Endothelial cell of umbilical vein (primary cell): Measurements from ENCODE around the gene CACNG5.

Experiments
- EZH2 ChIP-seq: IDR thresholded peaks from 2 replicates; pipeline ENCODE4 v1.6.1; 2012; ENCODE audit warnings: borderline replicate concordance, low read depth, mild to moderate bottlenecking, moderate library complexity, low read length, inconsistent platforms; ENCODE audit not compliant: severe bottlenecking
- FOS ChIP-seq: IDR thresholded peaks from 2 replicates; pipeline ENCODE4 v1.6.1; 2011; ENCODE audit warnings: mild to moderate bottlenecking, low read length, moderate library complexity, borderline replicate concordance; ENCODE audit not compliant: insufficient read depth
- JUN ChIP-seq: IDR thresholded peaks from 2 replicates; pipeline ENCODE4 v1.6.1; 2011; ENCODE audit warnings: borderline replicate concordance, low read depth; ENCODE audit not compliant: insufficient read length, insufficient read depth
- MYC ChIP-seq: IDR thresholded peaks from one replicate; pipeline ENCODE4 v1.6.1; 2011; ENCODE audit warnings: mild to moderate bottlenecking, low read depth, low read length
- POLR2A ChIP-seq: IDR thresholded peaks from 2 replicates; pipeline ENCODE4 v1.6.1; 2012; ENCODE audit warnings: low read depth, mild to moderate bottlenecking, control low read depth, low read length
- POLR2AphosphoS5 ChIP-seq: IDR thresholded peaks from 2 replicates; pipeline ENCODE4 v1.6.1; 2012; ENCODE audit warnings: low read depth, mild to moderate bottlenecking, control low read depth, low read length, moderate library complexity; ENCODE audit not compliant: insufficient read depth
- TF ChIP-seq, protein P1 (sequence below), 2 donors: IDR thresholded peaks; 1 replicate in 1 of 2; 2 replicates in 1 of 2; pipeline ENCODE4 v1.5.1; 2011; ENCODE audit warnings: low read length in 2 of 2, mild to moderate bottlenecking in 2 of 2, moderate library complexity in 2 of 2, control low read depth in 1 of 2, inconsistent platforms in 1 of 2, low read depth in 1 of 2; ENCODE audit not compliant: insufficient read depth in 1 of 2; ENCODE audit errors: extremely low read depth in 1 of 2
- TF ChIP-seq, protein P2 (sequence below): IDR thresholded peaks from 2 replicates; pipeline ENCODE4 v1.6.1; 2011; ENCODE audit not compliant: insufficient read depth, insufficient read length

DNA sequence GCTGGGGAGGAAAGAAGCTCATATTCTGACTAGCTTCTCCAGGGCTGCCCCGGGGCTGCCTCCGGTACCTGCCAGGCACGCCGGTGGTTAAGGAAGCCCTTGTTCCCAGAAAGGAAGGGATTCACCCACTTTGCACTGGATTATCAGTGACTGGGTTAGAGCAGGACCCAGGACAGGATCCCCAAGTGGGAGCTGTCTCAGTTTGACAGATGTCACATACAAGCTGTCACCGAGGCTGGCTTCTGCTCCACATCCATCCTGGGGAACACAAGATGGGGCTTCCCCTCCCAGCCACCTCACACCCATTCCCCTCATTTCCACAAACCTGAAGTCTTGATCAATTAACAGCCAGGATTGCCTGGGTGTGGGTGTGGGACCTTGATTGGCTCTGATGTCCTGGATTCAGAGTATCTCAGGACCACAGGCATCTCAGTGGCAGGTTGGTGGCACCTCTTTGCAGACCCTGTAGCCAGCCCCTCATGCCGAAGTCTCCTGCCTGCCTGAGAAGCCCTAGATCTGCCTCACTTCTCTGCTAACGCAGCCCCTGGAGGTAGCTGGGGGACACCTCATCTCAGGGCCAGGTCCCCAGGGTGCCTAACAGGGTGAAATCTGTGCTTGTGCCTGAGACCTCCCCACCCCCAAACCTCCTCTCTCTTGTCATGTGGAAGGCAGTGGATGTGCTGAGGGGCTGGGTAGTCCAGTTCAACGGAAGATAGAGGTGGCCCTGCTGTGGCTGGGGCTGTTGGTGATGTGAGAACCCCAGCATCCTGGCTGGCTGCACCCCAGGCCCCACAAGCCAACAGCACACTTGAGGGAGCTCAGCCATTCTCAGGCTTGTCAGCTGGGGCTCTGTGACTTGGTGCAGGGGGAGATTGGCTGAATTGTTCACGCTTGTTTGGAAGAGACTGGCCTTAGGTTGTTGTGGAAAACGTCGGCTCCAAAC is 1.4 kb downstream of the CACNG5 start:
- TF ChIP-seq, protein P1, sequence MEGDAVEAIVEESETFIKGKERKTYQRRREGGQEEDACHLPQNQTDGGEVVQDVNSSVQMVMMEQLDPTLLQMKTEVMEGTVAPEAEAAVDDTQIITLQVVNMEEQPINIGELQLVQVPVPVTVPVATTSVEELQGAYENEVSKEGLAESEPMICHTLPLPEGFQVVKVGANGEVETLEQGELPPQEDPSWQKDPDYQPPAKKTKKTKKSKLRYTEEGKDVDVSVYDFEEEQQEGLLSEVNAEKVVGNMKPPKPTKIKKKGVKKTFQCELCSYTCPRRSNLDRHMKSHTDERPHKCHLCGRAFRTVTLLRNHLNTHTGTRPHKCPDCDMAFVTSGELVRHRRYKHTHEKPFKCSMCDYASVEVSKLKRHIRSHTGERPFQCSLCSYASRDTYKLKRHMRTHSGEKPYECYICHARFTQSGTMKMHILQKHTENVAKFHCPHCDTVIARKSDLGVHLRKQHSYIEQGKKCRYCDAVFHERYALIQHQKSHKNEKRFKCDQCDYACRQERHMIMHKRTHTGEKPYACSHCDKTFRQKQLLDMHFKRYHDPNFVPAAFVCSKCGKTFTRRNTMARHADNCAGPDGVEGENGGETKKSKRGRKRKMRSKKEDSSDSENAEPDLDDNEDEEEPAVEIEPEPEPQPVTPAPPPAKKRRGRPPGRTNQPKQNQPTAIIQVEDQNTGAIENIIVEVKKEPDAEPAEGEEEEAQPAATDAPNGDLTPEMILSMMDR (IDR thresholded peaks at IDR 0.05; ENCODE audit: extremely low read depth in 1 of 2, insufficient read depth in 1 of 2, low read depth in 1 of 2, low read length in 2 of 2) = no peak
- TF ChIP-seq POLR2AphosphoS5 (no peak), JUN (no peak), MYC (no peak), EZH2 (no peak), FOS (no peak), POLR2A (no peak)
- TF ChIP-seq, protein P2, sequence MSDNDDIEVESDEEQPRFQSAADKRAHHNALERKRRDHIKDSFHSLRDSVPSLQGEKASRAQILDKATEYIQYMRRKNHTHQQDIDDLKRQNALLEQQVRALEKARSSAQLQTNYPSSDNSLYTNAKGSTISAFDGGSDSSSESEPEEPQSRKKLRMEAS = no peak
